Neural cell (in vitro differentiated cells): Measurements from ENCODE around the gene TMUB1. TPM values are rescaled to one million over a fixed set of nuclear protein-coding genes. Genes with fewer than 3 reads are reported as not detected.

Experiments used
- H2AFZ ChIP-seq: fragments of 200-600, 300-800 bp; sonication (generic), shearing (Covaris generic); 2 replicates; pipeline ENCODE4 v1.6.0; 2014; ENCODE audit warnings: low read depth, mild to moderate bottlenecking, antibody characterized with exemption, low read length, moderate library complexity
- H3F3A ChIP-seq: fragments of 200-600 bp; shearing (Covaris generic); 2 replicates; pipeline ENCODE4 v1.6.1; 2016; ENCODE audit warnings: mild to moderate bottlenecking, moderate library complexity, mixed read lengths, antibody characterized with exemption, low read length; ENCODE audit not compliant: insufficient read depth, poor library complexity, severe bottlenecking
- H3K27ac ChIP-seq: fragments of 200-600, 300-800 bp; sonication (generic), shearing (Covaris generic); 2 replicates; pipeline ENCODE4 v1.5.1; 2014; ENCODE audit warnings: mild to moderate bottlenecking, low read length, moderate library complexity
- H3K27me3 ChIP-seq: fragments of 300-800, 200-600 bp; sonication (generic), shearing (Covaris generic); 2 replicates; pipeline ENCODE4 v1.6.0; 2014; ENCODE audit warnings: mild to moderate bottlenecking, low read depth, low read length, moderate library complexity; ENCODE audit not compliant: insufficient read depth
- H3K36me3 ChIP-seq: fragments of 300-800, 200-600 bp; sonication (generic), shearing (Covaris generic); 2 replicates; pipeline ENCODE4 v1.5.1; 2014; ENCODE audit warnings: mild to moderate bottlenecking, antibody characterized with exemption, low read length, moderate library complexity; ENCODE audit not compliant: insufficient read depth
- H3K4me2 ChIP-seq: fragments of 300-800, 200-600 bp; sonication (generic), shearing (Covaris generic); 2 replicates; pipeline ENCODE4 v1.6.0; 2014; ENCODE audit warnings: mild to moderate bottlenecking, low read length
- H3K4me3 ChIP-seq: fragments of 300-800, 200-600 bp; sonication (generic), shearing (Covaris generic); 2 replicates; pipeline ENCODE4 v1.5.1; 2014; ENCODE audit warnings: mild to moderate bottlenecking, low read length, moderate library complexity
- H3K79me2 ChIP-seq: fragments of 200-600 bp; shearing (Covaris generic); replicated peaks from 2 replicates; pipeline ENCODE4 v1.6.0; 2014; ENCODE audit warnings: mild to moderate bottlenecking, low read length, moderate library complexity; ENCODE audit not compliant: insufficient read depth
- H3K9ac ChIP-seq: fragments of 300-800, 200-600 bp; sonication (generic), shearing (Covaris generic); 2 replicates; pipeline ENCODE4 v1.6.1; 2016; ENCODE audit warnings: mild to moderate bottlenecking, low read length, mixed read lengths
- H3K9me2 ChIP-seq: fragments of 200-600 bp; shearing (Covaris generic); 2 replicates; pipeline ENCODE4 v1.6.1; 2016; ENCODE audit warnings: mild to moderate bottlenecking, low read length, mixed read lengths; ENCODE audit not compliant: insufficient read depth
- H3K9me3 ChIP-seq: fragments of 200-600, 300-800 bp; sonication (generic), shearing (Covaris generic); 2 replicates; pipeline ENCODE4 v1.6.1; 2016; ENCODE audit warnings: mild to moderate bottlenecking, mixed run types, low read length, moderate library complexity, mixed read lengths
- H4K20me1 ChIP-seq: fragments of 200-600 bp; shearing (Covaris generic); 2 replicates; pipeline ENCODE4 v1.6.1; 2016; ENCODE audit warnings: mild to moderate bottlenecking, mixed run types; ENCODE audit not compliant: insufficient read depth
- EP300 ChIP-seq: fragments of 450-650 bp; conservative IDR thresholded peaks from 2 replicates; pipeline ENCODE4 v1.6.1; 2014; ENCODE audit warnings: antibody characterized with exemption, mild to moderate bottlenecking, moderate library complexity; ENCODE audit not compliant: poor library complexity, severe bottlenecking
- EZH2 ChIP-seq: fragments of 200-600, 300-800 bp; shearing (Covaris generic), sonication (generic); IDR thresholded peaks from 2 replicates; pipeline ENCODE4 v1.6.1; 2014; ENCODE audit warnings: antibody characterized with exemption, low read length, borderline replicate concordance, mild to moderate bottlenecking; ENCODE audit not compliant: insufficient read depth, poor library complexity, severe bottlenecking
- MXI1 ChIP-seq: fragments of 450-650 bp; conservative IDR thresholded peaks from 2 replicates; pipeline ENCODE4 v1.6.1; 2014; ENCODE audit warnings: antibody characterized with exemption, mild to moderate bottlenecking; ENCODE audit not compliant: poor library complexity, severe bottlenecking
- POLR2AphosphoS5 ChIP-seq: IDR thresholded peaks from 2 replicates; pipeline ENCODE4 v1.6.1; 2012
- RAD21 ChIP-seq: fragments of 450-650 bp; conservative IDR thresholded peaks from 2 replicates; pipeline ENCODE4 v1.6.1; 2014; ENCODE audit warnings: antibody characterized with exemption, mild to moderate bottlenecking, moderate library complexity
- SMC3 ChIP-seq: fragments of 450-650 bp; conservative IDR thresholded peaks from 2 replicates; pipeline ENCODE4 v1.6.1; 2014; ENCODE audit warnings: antibody characterized with exemption, mild to moderate bottlenecking, moderate library complexity; ENCODE audit not compliant: poor library complexity
- TAF1 ChIP-seq: IDR thresholded peaks from 2 replicates; pipeline ENCODE4 v1.6.1; 2012; ENCODE audit warnings: low read depth
- polyA plus RNA-seq: library from polyadenylated mRNA; depleted of rRNA; stranded (reverse); fragments of >200 nt; gene quantifications from 2 replicates; pipeline ENCODE4 v1.2.3, GENCODE V29; 2014
- TF ChIP-seq, protein P1 (sequence below): fragments of 450-650 bp; IDR thresholded peaks from 2 replicates; pipeline ENCODE4 v1.5.1; 2014; ENCODE audit warnings: antibody characterized with exemption, mild to moderate bottlenecking, moderate library complexity; ENCODE audit not compliant: poor library complexity, severe bottlenecking
- TF ChIP-seq, protein P2 (sequence below): IDR thresholded peaks from 2 replicates; pipeline ENCODE4 v1.6.1; 2012; ENCODE audit warnings: borderline replicate concordance

TMUB1 gene
- polyA plus RNA-seq, 1 donor from 2014 or later: 35.2 TPM

- Histone ChIP-seq H3K9me3 (no peaks in the 10 kb centered on the region), H3K4me2 (no peak overlapping the region), H3F3A (peaks cover 4% of the 10 kb centered on the region), H3K9ac (no peak overlapping the region), H3K4me3 (no peak overlapping the region), H3K36me3 (no peaks in the 10 kb centered on the region), H3K79me2 (no peaks in the 10 kb centered on the region), H3K27me3 (no peaks in the 10 kb centered on the region), H3K9me2 (no peaks in the 10 kb centered on the region), H3K27ac (no peak overlapping the region), H4K20me1 (peaks cover 13% of the 10 kb centered on the region), H2AFZ (no peak overlapping the region)
- TF ChIP-seq RAD21: peak; percentile 95
- TF ChIP-seq EZH2: no peak
- TF ChIP-seq EP300: no peak
- peak; percentile 95 for TF ChIP-seq SMC3
- TF ChIP-seq MXI1: no peak
- TF ChIP-seq, protein P1, sequence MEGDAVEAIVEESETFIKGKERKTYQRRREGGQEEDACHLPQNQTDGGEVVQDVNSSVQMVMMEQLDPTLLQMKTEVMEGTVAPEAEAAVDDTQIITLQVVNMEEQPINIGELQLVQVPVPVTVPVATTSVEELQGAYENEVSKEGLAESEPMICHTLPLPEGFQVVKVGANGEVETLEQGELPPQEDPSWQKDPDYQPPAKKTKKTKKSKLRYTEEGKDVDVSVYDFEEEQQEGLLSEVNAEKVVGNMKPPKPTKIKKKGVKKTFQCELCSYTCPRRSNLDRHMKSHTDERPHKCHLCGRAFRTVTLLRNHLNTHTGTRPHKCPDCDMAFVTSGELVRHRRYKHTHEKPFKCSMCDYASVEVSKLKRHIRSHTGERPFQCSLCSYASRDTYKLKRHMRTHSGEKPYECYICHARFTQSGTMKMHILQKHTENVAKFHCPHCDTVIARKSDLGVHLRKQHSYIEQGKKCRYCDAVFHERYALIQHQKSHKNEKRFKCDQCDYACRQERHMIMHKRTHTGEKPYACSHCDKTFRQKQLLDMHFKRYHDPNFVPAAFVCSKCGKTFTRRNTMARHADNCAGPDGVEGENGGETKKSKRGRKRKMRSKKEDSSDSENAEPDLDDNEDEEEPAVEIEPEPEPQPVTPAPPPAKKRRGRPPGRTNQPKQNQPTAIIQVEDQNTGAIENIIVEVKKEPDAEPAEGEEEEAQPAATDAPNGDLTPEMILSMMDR: peak; percentile 99
Observed at GRCh38 chr7:151123822-151124464, 40.6 kb upstream of the TMUB1 start.

DNA sequence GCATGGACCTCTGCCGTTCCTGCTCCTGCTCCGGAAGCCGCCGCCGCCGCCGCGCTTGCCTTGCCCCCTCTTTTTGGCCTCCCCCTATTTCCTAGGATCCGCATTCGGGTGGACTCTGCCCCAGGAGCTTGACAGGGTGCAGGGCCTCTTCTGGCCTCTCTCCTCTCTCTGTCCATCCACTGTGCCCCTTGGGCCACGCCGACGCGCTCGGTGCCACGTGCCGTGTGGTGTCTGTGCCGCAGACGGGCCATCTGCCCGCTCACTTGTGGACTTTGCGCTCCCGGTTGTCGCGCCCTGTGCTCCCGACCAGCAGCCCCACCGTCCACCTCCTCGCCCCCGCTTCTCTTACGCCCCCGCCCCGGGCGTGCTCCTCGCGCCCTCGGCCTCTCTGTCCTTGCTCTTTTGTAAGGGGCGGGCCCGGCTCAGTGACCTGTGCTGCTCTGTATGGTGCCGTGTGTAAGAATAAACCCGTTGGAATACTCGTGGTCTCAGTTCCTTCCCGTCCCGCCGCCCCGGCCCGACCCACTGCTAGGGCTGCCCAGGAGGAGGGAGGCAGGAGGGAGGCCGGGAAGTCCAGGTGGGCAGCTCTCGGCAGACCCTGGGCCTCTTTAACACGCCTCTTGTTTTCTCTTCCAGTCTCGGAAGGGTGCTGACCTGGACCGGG lies 40.0 kb upstream of the TMUB1 start:
- H4K20me1 ChIP-seq: peaks cover 13% of the 10 kb centered on the region
- no peaks in the 10 kb centered on the region for H3K36me3 ChIP-seq

More for the DNA sequence above, 40.0 kb upstream of the TMUB1 start:
- Histone ChIP-seq H3K27me3 (no peaks in the 10 kb centered on the region), H3K79me2 (no peaks in the 10 kb centered on the region), H3K9me3 (no peaks in the 10 kb centered on the region), H3K9me2 (no peaks in the 10 kb centered on the region), H3K27ac (no peak overlapping the region), H3F3A (peaks cover 4% of the 10 kb centered on the region), H3K4me3 (no peak overlapping the region), H3K9ac (no peak overlapping the region), H3K4me2 (no peak overlapping the region), H2AFZ (no peak overlapping the region)
- TF ChIP-seq POLR2AphosphoS5 (no peak), EP300 (no peak), RAD21 (no peak), TAF1 (no peak), MXI1 (no peak), EZH2 (no peak), SMC3 (no peak)
- TF ChIP-seq, protein P1: no peak
- TF ChIP-seq, protein P2, sequence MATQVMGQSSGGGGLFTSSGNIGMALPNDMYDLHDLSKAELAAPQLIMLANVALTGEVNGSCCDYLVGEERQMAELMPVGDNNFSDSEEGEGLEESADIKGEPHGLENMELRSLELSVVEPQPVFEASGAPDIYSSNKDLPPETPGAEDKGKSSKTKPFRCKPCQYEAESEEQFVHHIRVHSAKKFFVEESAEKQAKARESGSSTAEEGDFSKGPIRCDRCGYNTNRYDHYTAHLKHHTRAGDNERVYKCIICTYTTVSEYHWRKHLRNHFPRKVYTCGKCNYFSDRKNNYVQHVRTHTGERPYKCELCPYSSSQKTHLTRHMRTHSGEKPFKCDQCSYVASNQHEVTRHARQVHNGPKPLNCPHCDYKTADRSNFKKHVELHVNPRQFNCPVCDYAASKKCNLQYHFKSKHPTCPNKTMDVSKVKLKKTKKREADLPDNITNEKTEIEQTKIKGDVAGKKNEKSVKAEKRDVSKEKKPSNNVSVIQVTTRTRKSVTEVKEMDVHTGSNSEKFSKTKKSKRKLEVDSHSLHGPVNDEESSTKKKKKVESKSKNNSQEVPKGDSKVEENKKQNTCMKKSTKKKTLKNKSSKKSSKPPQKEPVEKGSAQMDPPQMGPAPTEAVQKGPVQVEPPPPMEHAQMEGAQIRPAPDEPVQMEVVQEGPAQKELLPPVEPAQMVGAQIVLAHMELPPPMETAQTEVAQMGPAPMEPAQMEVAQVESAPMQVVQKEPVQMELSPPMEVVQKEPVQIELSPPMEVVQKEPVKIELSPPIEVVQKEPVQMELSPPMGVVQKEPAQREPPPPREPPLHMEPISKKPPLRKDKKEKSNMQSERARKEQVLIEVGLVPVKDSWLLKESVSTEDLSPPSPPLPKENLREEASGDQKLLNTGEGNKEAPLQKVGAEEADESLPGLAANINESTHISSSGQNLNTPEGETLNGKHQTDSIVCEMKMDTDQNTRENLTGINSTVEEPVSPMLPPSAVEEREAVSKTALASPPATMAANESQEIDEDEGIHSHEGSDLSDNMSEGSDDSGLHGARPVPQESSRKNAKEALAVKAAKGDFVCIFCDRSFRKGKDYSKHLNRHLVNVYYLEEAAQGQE: no peak
